GM12865 (cell line): ENCODE measurements around the gene TRIO.

Source experiments
- DNase-seq: peaks from one replicate; pipeline ENCODE4 v3.0.0; 2010; ENCODE audit warnings: low read depth
- H3K4me3 ChIP-seq: 2 replicates; pipeline ENCODE4 v1.5.1; 2011; ENCODE audit warnings: mild to moderate bottlenecking, low read depth, low read length, control low read depth
- TF ChIP-seq, protein P1 (sequence below): IDR thresholded peaks from 2 replicates; pipeline ENCODE4 v1.5.1; 2011; ENCODE audit warnings: low read length, control low read depth, low read depth, inconsistent platforms; ENCODE audit not compliant: insufficient read depth; ENCODE audit errors: missing control alignments

TRIO gene

DNA sequence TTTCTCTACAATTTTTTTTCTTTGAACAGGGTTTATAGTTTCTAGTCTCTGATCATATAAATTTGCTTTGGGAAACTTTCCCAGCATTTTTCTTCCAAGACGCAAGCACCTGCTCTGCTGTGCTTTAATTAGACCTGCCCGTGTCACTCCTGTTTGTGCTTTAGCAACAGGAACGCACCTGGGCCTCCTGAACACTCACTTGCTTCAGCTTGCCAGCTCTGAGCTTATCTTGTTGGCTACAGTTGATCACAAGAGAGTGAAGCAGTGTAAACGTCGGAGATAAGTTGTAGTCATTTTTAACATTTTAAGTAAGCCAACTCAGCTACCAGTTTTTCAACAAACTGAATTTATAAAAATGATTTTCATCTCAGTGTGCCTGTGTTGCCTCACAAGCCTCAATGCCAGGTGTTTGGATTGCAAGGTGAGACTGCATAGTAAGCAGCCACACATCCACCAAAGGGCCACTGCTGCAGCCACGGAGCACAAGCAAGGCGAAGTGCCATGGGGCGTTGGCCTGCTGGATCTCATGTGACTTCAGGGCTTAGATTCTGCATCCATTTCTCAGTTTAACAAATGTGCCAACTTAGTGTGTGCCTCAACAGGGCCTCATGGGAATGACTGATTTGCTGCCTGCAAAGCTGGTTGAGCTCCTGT is 166.9 kb downstream of the TRIO start:
- DNase-seq, result no peak
- TF ChIP-seq, protein P1, sequence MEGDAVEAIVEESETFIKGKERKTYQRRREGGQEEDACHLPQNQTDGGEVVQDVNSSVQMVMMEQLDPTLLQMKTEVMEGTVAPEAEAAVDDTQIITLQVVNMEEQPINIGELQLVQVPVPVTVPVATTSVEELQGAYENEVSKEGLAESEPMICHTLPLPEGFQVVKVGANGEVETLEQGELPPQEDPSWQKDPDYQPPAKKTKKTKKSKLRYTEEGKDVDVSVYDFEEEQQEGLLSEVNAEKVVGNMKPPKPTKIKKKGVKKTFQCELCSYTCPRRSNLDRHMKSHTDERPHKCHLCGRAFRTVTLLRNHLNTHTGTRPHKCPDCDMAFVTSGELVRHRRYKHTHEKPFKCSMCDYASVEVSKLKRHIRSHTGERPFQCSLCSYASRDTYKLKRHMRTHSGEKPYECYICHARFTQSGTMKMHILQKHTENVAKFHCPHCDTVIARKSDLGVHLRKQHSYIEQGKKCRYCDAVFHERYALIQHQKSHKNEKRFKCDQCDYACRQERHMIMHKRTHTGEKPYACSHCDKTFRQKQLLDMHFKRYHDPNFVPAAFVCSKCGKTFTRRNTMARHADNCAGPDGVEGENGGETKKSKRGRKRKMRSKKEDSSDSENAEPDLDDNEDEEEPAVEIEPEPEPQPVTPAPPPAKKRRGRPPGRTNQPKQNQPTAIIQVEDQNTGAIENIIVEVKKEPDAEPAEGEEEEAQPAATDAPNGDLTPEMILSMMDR, result no peak
- no peak overlapping the region for H3K4me3 ChIP-seq

DNA sequence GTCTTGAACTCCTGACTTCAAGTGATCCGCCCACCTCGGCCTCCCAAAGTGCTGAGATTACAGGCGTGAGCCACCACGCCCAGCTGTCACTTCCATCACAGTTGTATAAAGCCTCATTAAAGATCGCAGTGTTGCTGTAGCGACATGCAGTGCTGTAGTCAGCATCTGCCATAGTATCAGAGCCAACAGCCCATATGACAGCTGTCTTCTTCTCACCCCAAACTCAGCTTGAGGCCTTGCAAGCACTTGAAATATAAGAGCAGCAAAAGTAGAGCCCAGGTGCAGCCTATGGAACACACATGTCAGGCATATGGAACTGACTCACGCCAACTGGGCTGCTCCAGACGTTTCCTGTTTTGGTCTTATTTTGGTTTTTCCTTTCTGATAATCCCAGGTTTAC is 167.8 kb downstream of the TRIO start:
- DNase-seq, result no peak
- no peak overlapping the region for H3K4me3 ChIP-seq
- TF ChIP-seq, protein P1, result no peak

DNA sequence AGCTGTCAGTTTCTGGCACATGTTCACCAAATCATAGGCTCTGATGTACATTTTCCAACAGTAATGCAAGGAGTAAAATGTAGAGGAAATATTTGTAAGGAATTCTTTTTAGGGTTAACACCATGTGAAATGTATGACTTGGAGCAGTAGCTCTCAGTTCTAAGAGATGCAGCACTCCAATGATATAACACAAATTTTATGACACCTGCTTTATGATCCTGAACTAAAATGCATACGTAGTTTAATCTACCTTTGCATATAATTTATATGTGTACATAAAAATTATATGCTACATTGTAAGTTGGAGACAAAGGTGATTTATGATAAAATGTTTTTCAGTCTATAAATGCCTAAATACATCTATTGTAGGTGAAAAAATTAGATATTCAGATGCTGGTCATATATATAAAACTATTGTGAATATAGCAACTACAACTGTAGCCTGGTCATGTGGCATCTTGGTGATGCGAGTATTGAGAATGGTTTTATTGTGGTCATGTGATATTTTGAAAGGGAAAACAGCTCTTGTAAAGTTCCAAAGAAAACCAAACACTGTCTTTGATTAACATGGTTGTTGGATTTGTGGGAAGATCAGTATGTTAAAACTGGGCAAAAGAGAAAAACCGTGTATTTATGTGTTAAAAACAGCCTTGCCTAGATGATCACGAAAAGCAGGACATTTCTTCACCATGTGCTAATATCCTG is 171.0 kb downstream of the TRIO start:
- TF ChIP-seq, protein P1, result no peak
- DNase-seq, result no peak

DNA sequence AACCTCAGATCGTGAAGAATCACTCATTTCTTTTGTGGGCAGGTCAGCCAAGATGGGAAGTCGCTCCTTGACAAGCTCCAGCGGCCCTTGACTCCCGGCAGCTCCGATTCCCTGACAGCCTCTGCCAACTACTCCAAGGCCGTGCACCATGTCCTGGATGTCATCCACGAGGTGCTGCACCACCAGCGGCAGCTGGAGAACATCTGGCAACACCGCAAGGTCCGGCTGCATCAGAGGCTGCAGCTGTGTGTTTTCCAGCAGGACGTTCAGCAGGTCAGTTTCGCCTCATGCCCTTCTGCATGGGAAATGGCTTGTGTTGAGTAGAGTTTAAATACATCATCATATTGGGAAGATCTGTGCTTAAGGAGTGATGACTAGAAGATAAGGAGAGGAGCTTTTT is 173.3 kb downstream of the TRIO start:
- no peak for DNase-seq
- no peak overlapping the region for H3K4me3 ChIP-seq
- TF ChIP-seq, protein P1, result no peak

More for the DNA sequence above, 171.0 kb downstream of the TRIO start:
- no peak overlapping the region for H3K4me3 ChIP-seq

DNA sequence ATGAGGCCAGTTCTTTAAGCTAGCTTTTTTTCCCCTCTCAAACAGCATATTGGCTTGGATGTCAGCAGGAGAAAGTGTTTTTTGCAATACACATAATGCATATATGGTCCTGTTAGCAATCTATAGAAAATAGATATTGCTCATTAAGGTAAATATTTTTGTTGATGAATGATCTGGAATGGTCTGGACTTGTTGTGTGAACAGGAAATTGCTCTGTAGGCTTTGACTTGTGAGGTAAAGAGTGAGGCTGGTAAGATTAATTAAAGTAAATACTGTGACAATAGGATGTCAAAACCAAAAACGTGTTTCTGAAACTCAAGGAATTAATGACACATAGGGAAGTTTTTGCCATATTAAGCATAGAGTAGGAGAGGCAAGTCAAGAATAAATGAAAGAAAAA is 176.0 kb downstream of the TRIO start:
- DNase-seq, result no peak
- TF ChIP-seq, protein P1, result no peak
- no peak overlapping the region for H3K4me3 ChIP-seq

DNA sequence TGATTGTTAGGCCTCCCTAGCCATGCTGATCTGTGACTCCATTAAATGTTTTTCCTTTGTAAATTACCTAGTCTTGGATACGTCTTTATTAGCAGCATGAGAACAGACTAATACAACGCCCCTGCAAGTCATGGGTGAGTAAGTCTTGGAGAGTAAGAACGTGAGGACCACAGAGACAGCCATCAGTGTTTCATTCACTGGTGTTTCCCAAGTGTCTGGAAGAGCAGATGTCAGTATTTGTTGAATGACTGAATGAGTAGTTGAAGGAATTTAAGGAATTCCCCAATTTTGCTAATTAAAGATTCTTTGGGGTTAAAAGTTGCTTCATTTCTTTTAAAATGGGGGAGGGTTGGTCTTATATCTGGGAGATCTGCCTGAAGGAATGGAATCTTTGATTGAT is 178.8 kb downstream of the TRIO start:
- no peak overlapping the region for H3K4me3 ChIP-seq
- DNase-seq, result no peak
- TF ChIP-seq, protein P1, result no peak
